ENCODE data around the gene PTPRN2.

The PTPRN2 gene

GRCh38 chr7:157944734-157945291 is 642.8 kb downstream of the PTPRN2 start:
- H3K4me3 ChIP-seq (ENCODE audit: low read depth, low read length), result no peak overlapping the region
- DNase-seq (ENCODE audit: low read depth), result no peak
- TF ChIP-seq, protein P1, sequence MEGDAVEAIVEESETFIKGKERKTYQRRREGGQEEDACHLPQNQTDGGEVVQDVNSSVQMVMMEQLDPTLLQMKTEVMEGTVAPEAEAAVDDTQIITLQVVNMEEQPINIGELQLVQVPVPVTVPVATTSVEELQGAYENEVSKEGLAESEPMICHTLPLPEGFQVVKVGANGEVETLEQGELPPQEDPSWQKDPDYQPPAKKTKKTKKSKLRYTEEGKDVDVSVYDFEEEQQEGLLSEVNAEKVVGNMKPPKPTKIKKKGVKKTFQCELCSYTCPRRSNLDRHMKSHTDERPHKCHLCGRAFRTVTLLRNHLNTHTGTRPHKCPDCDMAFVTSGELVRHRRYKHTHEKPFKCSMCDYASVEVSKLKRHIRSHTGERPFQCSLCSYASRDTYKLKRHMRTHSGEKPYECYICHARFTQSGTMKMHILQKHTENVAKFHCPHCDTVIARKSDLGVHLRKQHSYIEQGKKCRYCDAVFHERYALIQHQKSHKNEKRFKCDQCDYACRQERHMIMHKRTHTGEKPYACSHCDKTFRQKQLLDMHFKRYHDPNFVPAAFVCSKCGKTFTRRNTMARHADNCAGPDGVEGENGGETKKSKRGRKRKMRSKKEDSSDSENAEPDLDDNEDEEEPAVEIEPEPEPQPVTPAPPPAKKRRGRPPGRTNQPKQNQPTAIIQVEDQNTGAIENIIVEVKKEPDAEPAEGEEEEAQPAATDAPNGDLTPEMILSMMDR (IDR thresholded peaks at IDR 0.05; ENCODE audit: low read depth, low read length, missing control alignments), result no peak

DNA sequence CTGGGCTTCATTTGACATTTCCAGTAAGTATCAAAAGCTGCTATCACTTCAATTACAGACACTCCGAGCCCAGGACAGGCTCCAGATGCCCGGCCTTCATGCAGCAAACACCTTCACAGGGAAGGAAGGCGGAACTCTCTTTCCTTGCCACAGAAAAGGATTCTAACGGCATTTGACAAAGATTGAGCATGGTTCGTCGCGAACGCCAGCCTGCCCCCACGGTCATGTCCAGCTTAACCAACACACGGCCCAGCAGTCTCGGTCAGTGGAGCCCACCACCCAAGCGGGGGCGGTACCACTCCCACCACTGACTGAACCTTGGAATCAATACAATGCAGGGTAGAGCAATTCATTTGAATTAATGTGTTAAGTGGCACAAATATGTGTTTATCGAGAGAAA is 643.6 kb downstream of the PTPRN2 start:
- TF ChIP-seq, protein P1 (IDR thresholded peaks at IDR 0.05; ENCODE audit: low read depth, low read length, missing control alignments), result no peak
- no peak overlapping the region for H3K4me3 ChIP-seq (ENCODE audit: low read depth, low read length)
- no peak for DNase-seq (ENCODE audit: low read depth)

DNA sequence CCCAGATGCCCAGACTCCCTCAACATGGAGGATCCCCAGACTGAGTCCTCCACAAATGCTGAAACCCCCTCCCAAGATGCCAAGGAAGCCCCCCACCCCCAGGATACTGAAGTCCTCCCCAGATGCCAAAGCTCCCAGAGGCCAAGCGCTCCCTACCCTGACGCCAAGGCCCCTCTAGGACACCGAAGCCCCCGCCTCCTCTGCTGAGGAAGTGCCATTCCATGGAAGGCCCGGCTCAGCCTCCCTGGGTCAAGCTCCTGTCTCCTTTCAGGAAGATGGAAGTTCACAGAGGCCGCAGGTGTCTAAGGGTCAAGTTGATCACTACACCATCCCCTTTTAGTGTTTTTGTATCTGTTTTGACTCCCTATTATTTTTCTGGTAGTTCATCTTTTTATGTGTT is 644.1 kb downstream of the PTPRN2 start:
- TF ChIP-seq, protein P1 (IDR thresholded peaks at IDR 0.05; ENCODE audit: low read depth, low read length, missing control alignments), result no peak
- no peak for DNase-seq (ENCODE audit: low read depth)
- no peak overlapping the region for H3K4me3 ChIP-seq (ENCODE audit: low read depth, low read length)

DNA sequence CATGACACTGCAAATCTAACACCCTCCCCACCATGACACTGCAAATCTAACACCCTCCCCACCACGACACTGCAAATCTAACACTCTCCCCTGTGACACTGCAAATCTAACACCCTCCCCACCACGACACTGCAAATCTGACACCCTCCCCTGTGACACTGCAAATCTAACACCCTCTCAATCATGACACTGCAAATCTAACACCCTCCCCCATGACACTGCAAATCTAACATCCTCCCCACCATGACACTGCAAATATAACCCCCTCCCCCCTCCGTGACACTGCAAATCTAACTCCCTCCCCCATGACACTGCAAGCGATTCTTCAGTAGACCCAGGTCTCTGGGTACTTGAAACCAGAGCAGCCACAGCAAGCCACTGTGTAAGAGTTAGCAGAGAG is 646.4 kb downstream of the PTPRN2 start:
- no peak for DNase-seq (ENCODE audit: low read depth)
- TF ChIP-seq, protein P1 (IDR thresholded peaks at IDR 0.05; ENCODE audit: low read depth, low read length, missing control alignments), result no peak

DNA sequence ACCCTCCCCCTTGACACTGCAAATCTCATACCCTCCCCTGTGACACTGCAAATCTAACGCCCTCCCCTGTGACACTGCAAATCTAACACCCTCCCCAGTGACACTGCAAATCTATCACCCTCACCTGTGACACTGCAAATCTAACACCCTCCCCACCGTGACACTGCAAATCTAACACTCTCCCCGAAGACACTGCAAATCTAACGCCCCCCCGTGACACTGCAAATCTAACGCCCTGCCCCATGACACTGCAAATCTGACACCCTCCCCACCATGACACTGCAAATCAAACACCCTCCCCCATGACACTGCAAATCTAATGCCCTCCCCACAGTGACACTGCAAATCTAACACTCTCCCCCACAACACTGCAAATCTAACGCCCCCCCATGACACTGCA is 647.1 kb downstream of the PTPRN2 start:
- DNase-seq (ENCODE audit: low read depth), result no peak
- H3K4me3 ChIP-seq (ENCODE audit: low read depth, low read length), result no peak overlapping the region
- TF ChIP-seq, protein P1 (IDR thresholded peaks at IDR 0.05; ENCODE audit: low read depth, low read length, missing control alignments), result no peak

More for the DNA sequence above, 646.4 kb downstream of the PTPRN2 start:
- H3K4me3 ChIP-seq (ENCODE audit: low read depth, low read length), result no peak overlapping the region

GRCh38 chr7:157938211-157938610 is 649.4 kb downstream of the PTPRN2 start:
- DNase-seq (ENCODE audit: low read depth), result no peak
- H3K4me3 ChIP-seq (ENCODE audit: low read depth, low read length), result no peak overlapping the region
- TF ChIP-seq, protein P1 (IDR thresholded peaks at IDR 0.05; ENCODE audit: low read depth, low read length, missing control alignments), result no peak

- no peak for DNase-seq (ENCODE audit: low read depth)
- TF ChIP-seq, protein P1 (IDR thresholded peaks at IDR 0.05; ENCODE audit: low read depth, low read length, missing control alignments), result no peak
- H3K4me3 ChIP-seq (ENCODE audit: low read depth, low read length), result no peak overlapping the region
These were observed 650.2 kb downstream of the PTPRN2 start for GRCh38 chr7:157937406-157937805.
